CD4-positive, alpha-beta T cell treated with Interleukin-17A for 1 hour (primary cell): ENCODE measurements around the gene MOV10.
"Not testable (repeated sequence)": the region's sequence is repeated elsewhere in the genome, so short reads cannot be mapped to it uniquely, and the experiment has no call there.

Experiments
- DNase-seq: peaks from one replicate; pipeline ENCODE4 v3.0.0-alpha.2; 2020

MOV10 gene

GRCh38 chr1:112714313-112715263 lies 40.1 kb downstream of the MOV10 start:
- DNase-seq, result no peak

GRCh38 chr1:112715264-112716053 lies 41.0 kb downstream of the MOV10 start, which contains the start of gene PPM1J:
Gene PPM1J, minus strand, starts transcription at chr1:112715332. Its CDS starts 31 bp downstream, at chr1:112715301.
- DNase-seq, result peak; percentile 98

- peak; percentile 84 for DNase-seq
Observed at GRCh38 chr1:112716133-112716720, 41.8 kb downstream of the MOV10 start.

DNA sequence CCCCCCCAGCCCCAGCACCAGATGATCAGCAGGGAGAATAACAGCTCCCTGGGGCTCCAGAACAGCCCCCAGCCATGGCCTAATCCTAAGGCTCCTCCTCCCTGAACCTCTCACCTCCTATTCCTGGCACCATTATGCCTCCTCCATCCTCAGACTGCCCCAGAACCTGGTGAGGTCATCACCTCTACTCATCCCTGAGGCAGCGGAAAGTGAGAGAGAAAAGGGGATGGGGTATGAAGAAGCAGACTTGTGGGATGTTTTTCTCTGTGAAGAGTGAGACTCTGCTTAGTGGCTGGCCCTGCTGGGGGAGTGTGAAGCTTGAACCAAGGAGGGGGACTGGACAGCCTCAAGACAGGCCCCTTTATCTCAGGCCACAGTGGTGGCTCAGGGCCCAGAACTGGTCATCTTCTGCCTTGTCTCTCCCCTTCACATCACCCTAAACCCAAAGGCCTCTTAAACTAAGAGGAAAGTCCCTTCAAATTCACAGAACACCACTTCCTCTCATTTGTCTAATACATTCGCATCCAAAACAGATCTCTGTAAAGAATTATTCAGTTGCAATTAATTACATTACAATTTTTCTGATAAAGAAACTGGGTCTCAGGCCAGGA lies 42.9 kb downstream of the MOV10 start:
- DNase-seq, result no peak

GRCh38 chr1:112718691-112719418 lies 44.4 kb downstream of the MOV10 start:
- peak; percentile 74 for DNase-seq

GRCh38 chr1:112719706-112720105 lies 45.2 kb downstream of the MOV10 start:
- DNase-seq, result no peak

DNA sequence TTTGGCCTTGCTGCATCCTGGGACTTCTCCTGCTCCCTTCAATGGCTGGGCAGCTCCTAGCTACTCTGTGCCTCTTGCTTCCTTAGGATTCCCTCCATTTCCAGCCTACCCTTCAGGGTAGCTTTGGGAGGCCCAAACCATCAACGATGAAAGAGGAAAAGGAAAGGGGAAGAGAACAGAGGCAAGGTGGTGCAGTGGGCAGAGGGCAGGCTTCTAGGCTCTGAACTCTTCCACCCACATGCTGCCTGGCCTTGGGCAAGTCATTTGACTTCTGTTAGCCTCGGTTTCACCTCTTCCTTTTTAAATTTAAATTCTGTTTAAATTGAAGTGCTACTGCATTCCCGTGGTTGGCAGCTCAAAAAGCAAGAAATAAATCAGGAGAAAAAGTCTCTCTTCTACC lies 46.3 kb downstream of the MOV10 start:
- DNase-seq, result no peak

DNA sequence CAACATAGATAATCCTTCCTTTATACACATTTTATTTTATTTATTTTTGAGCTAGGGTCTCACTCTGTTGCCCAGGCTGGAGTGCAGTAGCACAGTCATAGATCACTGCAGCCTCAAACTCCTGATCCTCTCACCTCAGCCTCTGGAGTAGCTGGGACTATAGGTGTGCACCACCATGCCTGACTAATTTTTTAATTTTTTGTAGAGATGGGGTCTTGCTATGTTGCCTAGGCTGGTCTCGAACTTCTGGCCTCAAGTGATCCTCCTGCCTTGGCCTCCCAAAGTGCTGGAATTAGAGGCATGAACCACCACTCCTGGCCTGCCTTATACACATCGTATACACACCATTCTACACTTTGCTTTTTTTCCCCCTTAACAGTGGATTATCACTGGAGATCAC lies 46.8 kb downstream of the MOV10 start:
- not testable (repeated sequence) for DNase-seq

GRCh38 chr1:112721966-112722524 lies 47.6 kb downstream of the MOV10 start:
- no peak for DNase-seq

DNA sequence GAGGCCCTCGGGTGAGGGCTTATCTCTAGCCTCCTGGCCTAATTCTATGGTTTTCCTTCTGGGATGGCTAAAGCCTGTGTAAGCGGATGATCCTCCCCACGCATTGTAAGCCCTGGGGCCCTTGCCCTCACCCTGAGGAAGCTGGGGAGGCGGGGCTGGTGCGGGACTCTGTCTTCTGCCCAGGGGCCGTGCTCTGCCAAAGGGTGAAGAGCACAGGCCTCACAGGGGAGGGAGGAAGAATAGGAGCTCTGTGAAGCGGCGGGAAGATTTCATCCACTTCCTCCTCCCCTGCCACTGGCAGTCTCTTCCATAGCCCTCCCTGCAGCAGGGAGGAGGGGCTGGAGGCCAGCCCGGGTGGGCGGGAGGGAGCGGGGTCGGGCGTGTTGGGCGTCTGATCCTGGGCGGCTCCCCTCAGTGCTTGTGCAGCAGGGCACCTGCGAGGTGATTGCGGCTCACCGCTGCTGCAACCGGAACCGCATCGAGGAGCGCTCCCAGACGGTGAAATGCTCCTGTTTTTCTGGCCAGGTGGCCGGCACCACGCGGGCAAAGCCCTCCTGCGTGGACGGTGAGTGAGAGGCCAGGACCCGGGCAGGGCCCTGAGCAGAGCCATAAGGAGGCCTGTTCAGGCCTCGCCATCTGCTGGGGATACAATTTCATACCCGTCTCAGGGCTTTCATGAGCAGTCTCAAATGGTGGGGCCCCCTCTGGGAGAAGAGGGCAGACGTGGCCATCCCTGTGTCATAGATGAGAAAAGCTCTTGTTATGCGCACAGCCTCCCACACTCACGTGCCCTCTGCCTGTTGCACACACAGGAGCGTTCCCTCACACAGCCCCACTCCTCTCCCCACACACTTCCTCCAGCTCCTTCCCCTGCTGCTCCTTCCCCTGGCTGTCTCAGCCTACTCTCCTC lies 48.4 kb downstream of the MOV10 start:
- DNase-seq, result no peak

DNA sequence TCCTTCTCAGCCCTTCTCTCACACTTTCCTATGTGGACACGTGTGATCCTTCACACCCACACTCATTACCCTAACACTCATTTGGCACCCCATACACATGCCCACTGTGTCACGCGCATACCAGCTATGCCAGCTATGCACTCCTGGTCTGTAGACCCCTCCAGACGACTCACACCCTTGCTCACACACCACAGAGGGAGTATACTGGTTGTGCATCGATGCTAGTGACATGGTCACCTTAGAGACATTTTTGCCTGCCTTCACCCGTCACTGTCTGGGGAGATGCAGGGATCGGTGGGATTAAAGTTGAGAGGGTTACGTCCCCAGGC lies 49.0 kb downstream of the MOV10 start:
- DNase-seq, result no peak

DNA sequence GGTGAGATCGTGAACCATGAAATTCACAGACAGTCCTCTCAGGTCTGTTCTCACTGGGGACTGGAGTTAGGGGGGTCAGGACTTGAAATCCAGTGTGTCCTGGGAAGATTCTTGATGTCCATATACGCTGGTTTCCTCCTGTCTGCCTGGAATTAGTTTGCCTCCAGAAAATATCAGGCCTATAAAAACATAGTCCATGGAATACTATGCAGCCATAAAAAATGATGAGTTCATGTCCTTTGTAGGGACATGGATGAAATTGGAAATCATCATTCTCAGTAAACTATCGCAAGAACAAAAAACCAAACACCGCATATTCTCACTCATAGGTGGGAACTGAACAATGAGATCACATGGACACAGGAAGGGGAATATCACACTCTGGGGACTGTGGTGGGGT lies 49.8 kb downstream of the MOV10 start:
- DNase-seq, result not testable (repeated sequence)

DNA sequence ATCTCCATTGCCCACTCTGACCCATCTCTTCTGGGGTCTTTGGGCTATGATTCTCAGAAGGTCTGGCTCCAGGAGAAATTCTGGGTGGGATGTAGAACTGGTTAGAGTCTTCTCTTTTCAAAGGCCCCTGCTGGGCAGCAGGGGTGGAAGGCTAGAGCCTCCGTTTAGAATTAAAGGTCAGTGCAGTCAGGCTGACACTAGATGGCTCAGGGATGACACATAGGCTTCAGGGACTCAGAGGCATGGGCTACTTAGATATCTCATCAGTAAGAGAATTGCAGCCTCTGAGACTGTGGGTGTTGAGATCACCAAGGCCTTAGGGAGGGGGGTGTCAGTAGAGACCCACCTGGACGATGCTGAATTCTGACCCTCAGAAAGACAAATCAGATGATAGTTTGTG lies 53.3 kb downstream of the MOV10 start:
- DNase-seq, result no peak

DNA sequence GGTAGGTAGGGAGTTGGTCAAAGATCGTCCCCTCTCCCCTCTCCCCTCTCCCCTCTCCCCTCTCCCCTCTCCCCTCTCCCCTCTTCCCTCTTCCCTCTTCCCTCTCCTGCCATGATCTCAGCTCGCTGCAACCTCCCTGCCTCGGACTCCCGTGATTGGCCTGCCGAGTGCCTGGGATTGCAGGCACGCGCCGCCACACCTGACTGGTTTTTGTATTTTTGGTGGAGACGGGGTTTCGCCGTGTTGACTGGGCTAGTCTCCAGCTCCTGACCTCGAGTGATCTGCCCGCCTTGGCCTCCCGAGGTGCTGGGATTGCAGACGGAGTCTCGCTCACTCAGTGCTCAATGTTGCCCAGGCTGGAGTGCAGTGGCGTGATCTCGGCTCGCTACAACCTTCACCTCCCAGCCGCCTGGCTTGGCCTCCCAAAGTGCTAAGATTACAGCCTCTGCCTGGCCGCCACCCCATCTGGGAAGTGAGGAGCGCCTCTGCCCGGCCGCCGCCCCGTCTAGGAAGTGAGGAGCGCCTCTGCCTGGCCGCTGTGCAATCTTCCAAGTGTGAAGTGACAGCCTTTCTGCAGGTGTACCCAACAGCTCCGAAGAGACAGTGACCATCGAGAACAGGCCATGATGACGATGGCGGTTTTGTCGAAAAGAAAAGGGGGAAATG lies 54.0 kb downstream of the MOV10 start:
- not testable (repeated sequence) for DNase-seq

- DNase-seq, result not testable (repeated sequence)
Observed at GRCh38 chr1:112729011-112729410, 54.6 kb downstream of the MOV10 start.

DNA sequence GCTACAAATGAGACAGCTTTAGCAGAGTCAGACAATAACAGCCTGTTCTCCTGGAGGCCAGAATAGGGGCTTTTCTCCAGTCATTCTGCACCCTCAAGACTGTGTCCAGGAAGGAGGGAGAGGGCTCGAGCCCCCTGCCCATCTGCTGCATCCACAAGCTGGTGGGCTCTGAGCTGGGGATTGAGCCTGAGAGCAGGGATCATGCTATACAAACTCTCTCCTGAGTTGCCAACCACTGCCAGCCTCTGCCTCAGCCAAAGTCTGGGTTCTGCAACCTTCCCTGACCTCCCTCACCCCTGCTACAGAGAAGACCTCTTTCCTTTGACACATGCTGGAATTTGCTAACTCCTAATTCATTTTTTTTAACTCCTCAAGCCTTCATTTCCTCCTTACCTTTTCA lies 55.5 kb downstream of the MOV10 start:
- DNase-seq, result no peak

GRCh38 chr1:112731451-112731850 lies 57.0 kb downstream of the MOV10 start:
- no peak for DNase-seq

GRCh38 chr1:112735752-112736151 lies 61.3 kb downstream of the MOV10 start:
- no peak for DNase-seq

DNA sequence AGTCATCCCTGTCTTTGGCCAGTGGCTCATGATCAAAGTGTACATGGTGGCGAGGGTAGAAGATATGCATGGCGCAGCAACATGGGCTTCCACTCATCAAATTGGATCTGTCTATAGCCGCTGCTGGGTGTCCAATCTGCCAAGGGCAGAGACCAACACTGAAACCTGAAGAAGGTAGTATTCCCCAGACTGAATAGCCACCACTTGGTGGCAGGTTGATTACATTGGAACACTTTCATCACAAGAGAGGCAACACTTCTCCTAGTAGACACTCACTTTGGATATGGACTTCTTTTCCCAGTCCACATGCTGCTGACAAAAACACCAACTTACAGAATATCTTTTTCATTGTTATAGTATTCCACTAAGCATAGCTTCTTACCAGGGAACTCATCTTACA lies 63.1 kb downstream of the MOV10 start:
- DNase-seq, result no peak
